Head of caudate nucleus (tissue), 42 donors: ENCODE data around the gene GPN3.
A peak's percentile ranks its signal among the peaks of the same experiment; 100 is the strongest.
"Not testable (repeated sequence)": the region's sequence is repeated elsewhere in the genome, so short reads cannot be mapped to it uniquely, and the experiment has no call there.

Experiments
- DNase-seq, 42 donors: peaks; one replicate each; pipeline versions ENCODE4 v3.0.0 to v3.0.0-alpha.2; 2020 to 2021; ENCODE audit warnings: mixed read lengths in 7 of 42
- intact Hi-C: fragments of 100-400 bp; cut with DNase I; formaldehyde crosslinking; loops from one replicate; pipeline ENCODE4 v1.15.0; 2022

Gene GPN3

GRCh38 chr12:110468214-110469048 lies at the start of gene GPN3, which contains the start of gene FAM216A:
GPN3 (minus strand) TSS chr12:110468257; CDS start chr12:110468203, 54 bp downstream.
FAM216A (plus strand) TSS chr12:110468845; CDS start chr12:110468876, 31 bp downstream.
- intact Hi-C loops = loop anchor here (1.0 to 5.0 kb wide), 2 partner anchors 34 to 114 kb away; partner anchors contain the start of genes PPTC7, RAD9B and VPS29
- peak; percentile 93 to 99 (median 97) for DNase-seq

GRCh38 chr12:110516995-110517394 lies 48.9 kb upstream of the GPN3 start:
- no peak for DNase-seq
- intact Hi-C loops = no loop called here

DNA sequence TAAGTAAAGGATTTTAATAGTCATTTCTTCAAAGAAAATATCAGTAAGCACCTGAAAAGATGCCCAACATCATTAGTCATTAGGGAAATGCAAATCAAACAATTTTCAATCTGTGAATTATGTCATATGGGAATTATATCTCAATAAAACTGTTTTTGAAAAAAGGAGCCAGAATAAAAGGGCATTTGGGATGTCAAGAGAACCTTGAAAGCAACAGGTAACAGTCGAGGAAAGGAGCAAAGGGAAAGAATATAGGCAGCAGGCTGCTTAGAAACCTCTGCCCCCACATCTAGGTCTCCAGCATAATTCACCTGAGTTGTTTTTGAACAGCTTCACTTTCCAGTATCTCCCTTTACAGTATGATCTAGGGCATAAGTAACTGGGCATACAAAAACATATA lies 46.3 kb upstream of the GPN3 start:
- no peak for DNase-seq
- intact Hi-C loops = no loop called here

DNA sequence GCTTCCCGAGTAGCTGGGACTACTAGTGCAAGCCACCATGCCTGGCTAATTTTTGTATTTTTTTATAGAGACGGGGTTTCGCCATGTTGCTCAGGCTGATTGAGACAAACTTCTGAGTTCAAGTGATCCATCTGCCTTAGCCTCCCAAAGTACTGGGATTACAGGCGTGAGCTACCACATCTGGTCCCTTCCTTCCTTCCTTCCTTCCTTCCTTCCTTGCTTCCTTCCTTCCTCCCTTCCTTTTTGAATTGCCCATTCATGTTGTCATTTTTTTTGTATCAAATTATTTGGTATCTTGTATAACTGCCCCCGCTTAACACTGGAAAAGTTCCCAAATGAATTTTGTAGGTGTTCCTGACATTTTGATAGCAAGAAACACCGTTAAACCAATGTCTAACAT lies 45.8 kb upstream of the GPN3 start:
- DNase-seq = no peak
- intact Hi-C loops = no loop called here

DNA sequence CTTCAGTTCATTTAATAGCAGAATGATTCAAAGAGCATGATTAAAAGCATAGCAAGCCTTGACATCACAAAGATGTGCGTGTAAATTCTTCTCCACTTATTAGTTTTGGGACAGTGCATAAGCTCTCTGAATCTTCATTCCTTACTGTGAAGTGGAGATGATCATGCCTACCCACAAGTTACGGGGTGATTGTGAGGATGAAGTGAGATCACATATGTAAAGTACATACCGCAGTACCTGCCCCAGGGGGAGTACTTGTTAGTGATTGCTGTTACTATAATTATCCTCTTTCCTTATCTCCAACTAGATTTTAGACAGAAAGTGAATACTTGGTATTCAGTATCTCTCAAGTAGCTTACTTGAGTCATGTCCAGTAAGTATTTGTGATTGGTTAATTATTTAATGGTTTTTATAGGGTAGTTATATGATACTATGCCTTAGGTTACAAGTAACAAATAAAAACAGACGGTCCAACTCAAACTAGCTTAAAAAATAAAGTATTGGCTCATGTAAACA lies 40.1 kb upstream of the GPN3 start:
- intact Hi-C loops = no loop called here
- DNase-seq = no peak

- intact Hi-C loops = no loop called here
- no peak for DNase-seq
These were observed 37.3 kb upstream of the GPN3 start for GRCh38 chr12:110505332-110505731.

GRCh38 chr12:110503432-110503831 lies 35.4 kb upstream of the GPN3 start:
- no peak for DNase-seq
- intact Hi-C loops = loop anchor here (5.0 kb wide), 2 partner anchors 79 to 99 kb away; partner anchors contain the start of gene PPTC7

DNA sequence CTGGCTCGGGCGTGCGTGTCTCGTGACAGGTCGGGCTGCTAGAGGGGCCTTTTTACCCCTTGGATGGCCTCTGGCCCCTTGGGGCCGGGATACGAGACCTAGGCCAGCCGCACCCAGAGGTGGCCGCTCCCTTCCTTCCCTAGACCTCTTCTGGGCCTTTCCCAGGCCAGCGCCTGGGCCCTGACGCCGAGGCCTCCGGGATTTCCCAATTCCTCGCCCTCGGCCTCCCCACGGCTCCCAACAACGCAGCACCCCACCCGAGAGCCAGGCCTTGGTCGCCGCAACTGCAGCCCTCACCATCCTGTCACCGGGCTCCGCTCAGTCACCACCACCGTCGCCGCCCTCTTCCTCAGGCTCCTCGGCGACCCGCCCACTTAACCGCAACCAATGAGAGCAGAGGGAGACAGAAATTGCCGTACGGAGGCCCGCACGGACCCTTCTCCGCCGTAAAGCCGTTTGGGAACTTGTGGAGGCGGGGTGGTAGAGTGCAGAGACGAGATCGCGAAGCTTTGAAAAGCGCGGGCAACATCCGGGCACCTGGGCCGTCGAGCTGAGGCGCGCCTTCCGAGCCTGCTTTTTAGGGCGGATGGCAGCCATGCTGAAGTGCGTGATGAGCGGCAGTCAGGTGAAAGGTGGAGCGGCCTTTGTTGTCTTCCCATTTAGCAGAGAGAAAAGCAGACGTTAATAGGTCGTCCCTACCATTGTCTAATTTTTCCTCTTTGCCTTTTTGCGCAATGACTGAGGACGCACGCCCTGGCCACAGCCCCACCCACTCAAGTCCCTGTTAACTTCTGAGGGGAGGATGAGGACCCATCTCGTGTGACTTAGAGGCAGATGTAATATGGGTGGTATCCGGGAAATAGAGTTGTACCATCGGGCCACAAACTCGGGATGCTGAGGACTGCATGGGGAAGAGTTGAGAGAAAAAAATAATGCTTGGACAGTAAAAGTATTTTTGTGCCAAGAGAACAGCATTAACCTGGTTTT lies 34.0 kb upstream of the GPN3 start, which contains the start of the genes RAD9B and VPS29:
TSS of gene RAD9B (plus strand) at position 580 of the 987 bp plus-strand sequence. CDS start at position 587, 7 bp downstream.
TSS of gene VPS29 (minus strand) at position 360 of the 987 bp plus-strand sequence. CDS start at position 300, 60 bp downstream.
- intact Hi-C loops = loop anchor here (1.0 to 5.0 kb wide), 3 partner anchors 34 to 100 kb away; partner anchors contain the start of genes FAM216A, GPN3 and PPTC7
- peak; percentile 95 to 99 (median 98) for DNase-seq

DNA sequence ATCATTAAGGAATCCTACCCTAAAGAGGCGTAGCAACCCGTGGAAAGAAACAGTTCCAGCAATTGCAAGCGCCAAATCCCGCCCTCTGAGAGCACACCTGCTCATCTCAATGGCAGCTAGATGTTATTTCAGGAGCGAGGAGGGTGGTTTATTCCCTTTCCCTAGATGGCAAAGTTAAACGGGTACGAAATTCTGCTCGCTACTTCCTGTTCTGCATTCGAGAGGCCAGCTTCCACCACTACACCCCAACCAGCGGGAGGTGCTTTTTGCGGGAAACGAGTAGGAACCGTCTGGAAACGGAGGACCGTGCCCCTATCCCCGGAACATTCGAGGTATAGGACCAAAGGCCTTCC lies 33.3 kb upstream of the GPN3 start:
- peak in 35 of 42 donors; percentile 9 to 79 (median 50) for DNase-seq
- intact Hi-C loops = loop anchor here (5.0 kb wide), 2 partner anchors 81 to 101 kb away; partner anchors contain the start of gene PPTC7

GRCh38 chr12:110498984-110499706 lies 31.1 kb upstream of the GPN3 start:
- DNase-seq = no peak
- intact Hi-C loops = no loop called here

DNA sequence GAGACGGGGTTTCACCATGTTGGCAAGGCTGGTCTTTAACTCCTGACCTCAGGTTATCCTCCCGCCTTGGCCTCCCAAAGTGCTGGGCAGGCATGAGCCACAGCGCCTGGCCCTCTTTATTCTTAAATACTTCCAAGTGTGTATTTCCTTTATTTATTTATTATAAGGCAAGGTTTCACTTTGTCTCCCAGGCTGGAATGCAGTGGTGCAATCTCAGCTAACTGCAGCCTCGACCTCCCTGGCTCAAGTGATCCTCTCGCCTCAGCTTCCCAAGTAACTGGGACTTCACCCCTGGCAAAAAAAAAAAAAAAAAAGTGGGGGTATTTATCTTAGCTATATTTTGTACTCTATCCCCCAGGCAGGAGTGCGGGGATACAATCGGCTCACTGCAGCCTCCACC lies 7.4 kb upstream of the GPN3 start:
- intact Hi-C loops = no loop called here
- no peak for DNase-seq

DNA sequence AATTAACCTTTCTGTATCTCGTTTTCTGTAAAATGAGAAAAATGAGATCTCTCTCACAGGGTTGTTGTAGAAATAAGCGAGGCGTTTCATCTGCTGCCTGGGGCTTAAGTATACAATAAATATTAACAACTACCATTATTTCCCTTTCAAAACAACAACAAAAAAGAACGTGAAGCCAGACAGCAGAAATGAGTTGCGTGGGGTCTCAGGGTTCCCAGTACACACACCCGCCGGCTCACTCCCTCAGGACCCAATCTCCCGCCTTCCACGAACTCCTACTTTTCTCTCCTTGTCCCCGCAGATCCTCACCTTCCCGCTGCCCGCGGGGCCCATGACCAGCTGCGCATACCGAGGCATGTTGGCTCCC lies 227 bp downstream of the GPN3 start:
- intact Hi-C loops = loop anchor here (1.0 to 5.0 kb wide), 2 partner anchors 34 to 114 kb away; partner anchors contain the start of genes PPTC7, RAD9B and VPS29
- no peak for DNase-seq

GRCh38 chr12:110466791-110467190 lies 1.3 kb downstream of the GPN3 start:
- no peak for DNase-seq
- intact Hi-C loops = loop anchor here (5.0 kb wide), 1 partner anchor 116 kb away; the partner anchor contains the start of gene PPTC7

DNA sequence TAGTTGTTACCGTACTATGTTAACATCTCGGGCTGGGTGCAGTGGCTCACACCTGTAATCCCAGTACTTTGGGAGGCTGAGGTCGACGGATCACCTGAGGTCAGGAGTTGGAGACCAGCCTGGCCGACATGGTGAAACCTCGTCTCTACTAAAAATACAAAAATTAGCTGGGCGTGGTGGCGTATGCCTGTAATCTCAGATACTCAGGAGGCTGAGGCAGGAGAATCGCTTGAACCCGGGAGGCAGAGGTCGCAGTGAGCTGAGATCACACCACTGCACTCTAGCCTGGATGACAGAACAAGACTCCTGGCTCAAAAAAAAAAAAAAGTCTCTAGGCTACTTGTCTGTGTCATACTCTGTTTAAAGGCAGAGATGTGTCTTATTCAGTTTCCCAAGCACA lies 2.3 kb downstream of the GPN3 start:
- DNase-seq = not testable (repeated sequence)
- intact Hi-C loops = loop anchor here (5.0 kb wide), 1 partner anchor 117 kb away; the partner anchor contains the start of gene PPTC7

- intact Hi-C loops = loop anchor here (5.0 kb wide), 1 partner anchor 117 kb away; the partner anchor contains the start of gene PPTC7
- no peak for DNase-seq
These were observed 3.0 kb downstream of the GPN3 start for GRCh38 chr12:110465024-110465423.

- DNase-seq, intact Hi-C loops: not testable (repeated sequence)
These were observed 6.9 kb downstream of the GPN3 start for GRCh38 chr12:110461189-110461588.

DNA sequence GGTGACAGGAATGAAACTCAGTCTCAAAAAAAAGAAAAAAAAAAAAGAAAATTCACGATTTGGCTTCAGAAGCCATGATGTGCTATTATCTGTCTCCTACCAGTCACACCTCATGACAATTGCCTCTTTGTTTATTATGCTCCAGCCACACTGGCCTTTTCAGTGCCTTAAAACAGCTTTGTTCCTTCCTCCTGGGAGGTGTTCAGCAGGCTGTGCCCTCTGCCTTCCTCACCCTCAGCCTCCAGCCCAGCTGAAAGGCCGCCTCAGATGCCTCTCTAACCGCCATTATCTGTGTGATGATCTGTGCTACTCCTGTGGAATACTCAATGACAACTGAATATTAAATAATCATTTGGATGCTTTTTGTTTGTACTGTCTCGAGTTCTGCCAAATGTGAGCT lies 9.3 kb downstream of the GPN3 start:
- intact Hi-C loops = no loop called here
- peak in 6 of 42 donors; percentile 13 to 24 (median 16) for DNase-seq
